Activated CD8-positive, alpha-beta memory T cell treated with anti-CD3 and anti-CD28 coated beads for 1 hour (primary cell): ENCODE measurements around the gene LGR6.

Experiments
- DNase-seq, 2 donors: peaks; one replicate each; pipeline ENCODE4 v3.0.0-alpha.2; 2020; ENCODE audit warnings: low read depth in 1 of 2; ENCODE audit errors: extremely low read depth in 1 of 2

Gene LGR6

DNA sequence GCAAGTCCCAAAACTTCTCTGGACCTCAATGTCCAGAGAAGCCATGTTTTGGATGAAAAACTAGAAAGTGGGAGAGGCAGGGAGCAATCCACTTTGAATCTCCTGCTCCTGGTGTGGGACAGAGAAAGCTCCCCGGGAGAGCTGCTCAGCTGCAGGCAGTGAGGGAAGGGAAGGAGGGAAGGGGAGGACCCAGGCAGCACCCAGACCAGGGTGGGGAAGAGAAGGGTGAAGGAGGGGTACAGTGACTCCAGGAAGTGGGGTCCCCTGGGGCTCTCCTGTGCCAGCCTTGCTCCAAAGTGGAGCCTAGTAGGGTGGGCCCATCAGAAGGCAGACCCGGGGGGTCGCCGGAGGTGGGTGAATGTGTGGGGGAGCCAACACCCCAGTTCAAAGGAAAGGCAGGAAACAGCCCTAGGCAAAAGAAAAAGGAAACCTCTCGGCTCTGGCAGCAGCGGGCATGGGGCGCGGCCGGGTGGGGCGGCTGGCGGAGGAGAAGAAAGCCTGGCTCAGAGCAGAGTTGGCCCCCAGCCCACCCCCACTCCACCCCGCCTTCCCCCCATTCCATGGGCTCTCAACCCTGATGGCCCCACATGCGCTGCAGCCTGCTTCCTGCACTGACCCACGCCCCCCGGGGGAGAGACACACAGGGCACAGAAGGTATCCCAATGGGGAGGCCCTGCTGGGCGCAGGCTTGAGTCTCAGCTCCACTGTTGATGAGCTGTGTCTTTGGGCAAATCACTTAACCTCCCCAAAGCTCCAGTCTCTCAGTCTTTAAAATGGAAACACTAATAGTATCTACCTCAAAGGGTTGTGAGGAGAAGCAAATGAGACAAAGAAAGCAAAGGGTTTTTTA lies 5.7 kb downstream of the LGR6 start:
- DNase-seq: no peak

DNA sequence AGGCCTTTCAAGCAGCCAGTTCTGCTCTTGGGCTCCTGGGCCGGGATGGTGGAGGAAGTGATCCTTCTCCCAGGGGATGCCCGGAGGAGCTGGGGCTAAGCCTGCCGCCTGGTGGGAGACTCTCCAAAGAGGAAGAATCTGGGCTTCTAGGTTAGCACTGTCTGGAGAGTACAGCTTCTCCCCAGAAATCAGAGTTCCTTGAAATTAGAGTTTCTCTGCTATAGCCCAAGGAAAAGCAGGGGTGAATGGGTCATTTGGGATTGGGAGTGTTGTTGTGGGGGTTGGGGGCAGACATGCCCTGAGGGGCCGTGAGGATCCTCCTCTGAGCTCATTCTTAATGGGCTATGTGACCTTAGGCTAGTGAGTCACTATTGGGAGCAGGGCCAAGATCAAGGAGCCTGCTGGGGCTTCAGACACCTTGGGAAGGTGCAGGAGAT lies 6.5 kb downstream of the LGR6 start:
- DNase-seq: no peak

DNA sequence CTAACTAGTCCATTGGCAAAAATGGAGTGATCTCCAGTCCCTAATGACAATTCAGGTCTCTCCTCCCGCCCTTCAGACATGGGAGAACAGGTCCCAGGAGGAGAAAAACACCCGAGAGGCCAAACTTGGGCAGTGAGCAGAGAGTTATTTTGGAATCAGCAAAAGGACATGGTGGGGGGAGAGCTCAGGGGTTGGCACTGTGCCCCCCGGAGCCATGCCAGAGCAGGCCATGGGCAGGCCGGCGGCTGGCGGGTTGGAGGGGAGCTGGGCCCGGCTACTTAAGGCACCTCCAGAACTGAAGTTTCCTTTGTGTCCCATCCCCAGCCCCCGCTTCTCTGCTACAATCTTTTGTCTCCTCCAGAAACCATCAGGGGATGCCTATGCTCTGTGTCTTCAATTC lies 7.1 kb downstream of the LGR6 start:
- no peak for DNase-seq

GRCh38 chr1:202201266-202201665 lies 7.7 kb downstream of the LGR6 start:
- no peak for DNase-seq

DNA sequence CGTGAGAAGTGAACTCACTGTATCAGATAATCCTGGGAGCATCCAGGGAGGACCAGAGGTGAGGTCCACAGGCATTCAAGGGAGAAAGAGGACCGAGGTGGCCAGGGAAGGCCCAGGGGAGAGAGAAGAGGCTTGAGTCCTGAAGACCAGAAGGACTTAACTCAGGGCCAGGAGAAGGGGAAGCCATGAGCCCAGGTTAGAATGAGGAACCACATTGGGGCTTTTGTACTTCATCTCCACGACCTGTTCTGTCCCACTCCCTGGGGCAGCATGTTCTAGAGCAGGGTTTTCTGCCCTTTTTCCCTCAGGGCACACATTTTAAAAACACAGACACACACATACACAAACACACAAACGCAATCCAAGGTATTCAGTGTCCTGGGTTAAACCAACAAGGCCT lies 8.4 kb downstream of the LGR6 start:
- no peak for DNase-seq

DNA sequence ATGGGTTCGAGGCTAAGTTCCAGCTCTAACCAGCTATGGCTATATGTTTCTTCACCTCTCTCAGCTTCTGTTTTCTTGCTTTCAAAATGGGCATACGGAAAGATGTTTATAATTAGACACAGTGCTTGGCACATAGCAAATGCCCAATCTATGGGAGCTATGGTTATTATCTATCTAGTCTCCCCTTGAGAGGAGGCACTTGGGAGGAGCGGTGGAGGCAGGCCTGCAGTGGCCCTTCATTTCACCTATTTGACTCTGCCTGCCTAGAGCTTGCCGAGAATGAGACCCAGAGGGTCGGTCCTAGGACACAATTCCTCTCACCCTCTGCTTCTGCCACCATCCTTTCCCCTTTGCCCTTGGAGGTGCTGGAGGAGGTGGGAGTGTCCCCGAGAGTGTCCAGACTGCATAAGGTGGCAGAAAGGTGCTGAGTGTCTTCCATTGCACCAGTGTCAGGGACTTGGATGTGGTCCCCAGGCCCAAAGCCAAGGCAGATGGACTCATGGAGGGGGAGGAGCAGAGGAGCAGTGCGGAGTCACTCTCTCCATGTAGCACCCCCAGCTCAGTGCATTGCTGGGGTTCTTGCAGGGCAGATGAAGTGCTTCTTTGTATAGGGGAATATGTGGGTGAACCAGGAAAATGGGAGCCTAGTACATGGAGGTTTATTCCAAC lies 9.0 kb downstream of the LGR6 start:
- DNase-seq: no peak

DNA sequence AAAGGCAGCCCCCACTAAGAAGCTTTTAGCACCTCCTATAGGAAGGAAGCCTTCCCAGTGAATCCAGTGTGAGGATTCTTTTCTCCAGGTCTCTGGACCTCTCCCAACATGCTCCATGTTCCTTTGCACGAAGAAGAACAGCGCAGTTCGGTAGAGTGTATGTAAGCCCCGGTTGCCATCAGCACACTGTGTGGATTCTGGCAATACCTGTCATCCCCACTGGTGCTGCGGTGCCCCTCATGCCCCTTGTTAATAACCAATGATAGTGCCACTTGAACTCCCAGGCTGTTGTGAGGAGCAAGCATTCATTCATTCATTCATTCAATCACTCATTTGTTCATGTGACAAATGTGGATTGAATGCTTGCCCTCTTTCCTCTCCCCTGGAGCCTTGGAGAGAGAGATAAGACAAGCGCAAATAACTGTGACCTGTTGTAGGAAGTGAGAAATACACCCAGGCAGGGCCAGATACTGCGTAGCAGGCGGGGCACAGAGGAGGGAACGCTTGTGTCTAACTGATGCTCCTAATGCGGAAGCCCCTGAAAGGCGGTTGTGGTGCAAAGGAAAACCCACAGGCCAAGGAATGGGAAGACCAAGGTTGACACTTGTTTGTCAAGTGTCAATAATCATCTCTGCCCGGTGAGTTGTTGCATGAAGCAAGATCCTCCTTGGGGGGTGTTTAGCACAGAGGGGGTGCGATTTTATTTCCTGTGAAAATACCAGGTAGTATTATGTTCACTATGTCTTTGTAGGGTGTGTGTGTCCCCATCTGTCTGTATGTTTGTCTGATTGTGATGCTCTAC lies 9.8 kb downstream of the LGR6 start:
- DNase-seq: no peak

- DNase-seq: no peak
Observed at GRCh38 chr1:202204065-202204464, 10.5 kb downstream of the LGR6 start.

- no peak for DNase-seq
Observed at GRCh38 chr1:202205523-202206190, 12.1 kb downstream of the LGR6 start.

GRCh38 chr1:202207292-202207691 lies 13.7 kb downstream of the LGR6 start:
- no peak for DNase-seq

- DNase-seq: no peak
Observed at GRCh38 chr1:202208351-202208857, 14.8 kb downstream of the LGR6 start.

GRCh38 chr1:202210385-202210784 lies 16.8 kb downstream of the LGR6 start:
- no peak for DNase-seq

GRCh38 chr1:202210969-202211368 lies 17.4 kb downstream of the LGR6 start:
- DNase-seq: no peak

DNA sequence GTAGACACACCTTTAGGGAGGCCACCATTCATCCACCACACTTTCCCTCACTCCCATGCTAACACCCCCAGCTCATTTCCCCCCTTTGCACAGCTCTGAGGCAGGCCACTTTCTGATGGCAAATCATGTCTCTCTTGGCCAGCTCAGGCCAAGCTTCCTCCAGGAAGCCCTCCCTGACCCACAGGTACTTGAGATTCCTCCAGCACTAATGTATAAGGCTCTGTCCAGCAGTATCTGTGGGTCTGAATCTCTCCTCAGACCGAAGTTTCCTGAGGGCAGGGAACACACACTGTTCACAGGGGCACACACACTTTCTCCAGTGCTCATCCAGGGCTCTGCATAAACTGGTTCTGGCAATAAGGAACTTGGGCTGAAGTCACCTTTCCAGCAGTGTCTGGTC lies 19.2 kb downstream of the LGR6 start:
- DNase-seq: no peak

GRCh38 chr1:202213361-202214088 lies 19.9 kb downstream of the LGR6 start:
- no peak for DNase-seq

- no peak for DNase-seq
Observed at GRCh38 chr1:202214089-202214843, 20.7 kb downstream of the LGR6 start.

DNA sequence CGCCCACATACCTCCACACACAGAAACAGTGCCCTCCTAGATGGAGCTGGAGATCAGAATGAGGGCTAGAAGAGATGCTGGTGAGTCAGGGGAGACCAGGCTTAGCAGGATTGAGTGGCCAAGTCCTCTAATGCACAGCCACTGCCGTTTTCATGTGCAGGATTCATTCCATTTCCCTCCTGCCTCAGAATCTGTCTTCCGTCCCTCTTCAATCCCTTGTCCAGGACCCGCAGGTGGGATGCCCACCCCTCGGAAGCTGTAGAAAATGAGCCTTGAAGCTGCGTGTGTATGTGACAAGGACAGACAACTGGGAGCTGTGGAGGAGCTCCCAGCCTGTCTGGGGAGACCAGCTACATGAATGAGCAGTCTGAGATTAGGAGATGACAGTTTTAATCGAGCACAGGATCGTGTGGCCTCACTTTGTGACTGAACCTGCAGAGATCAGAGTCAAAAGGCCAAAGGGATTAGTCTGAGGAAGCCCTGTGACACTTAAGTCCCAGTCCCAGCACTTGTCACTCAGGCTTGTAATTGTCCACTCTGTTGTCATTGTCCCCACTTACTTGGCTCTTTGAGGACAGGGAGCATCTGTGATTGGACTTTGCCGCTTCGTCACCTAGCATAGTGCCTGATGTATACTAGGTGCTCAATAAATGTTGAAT lies 22.0 kb downstream of the LGR6 start:
- no peak for DNase-seq

GRCh38 chr1:202216691-202217090 lies 23.1 kb downstream of the LGR6 start:
- no peak for DNase-seq

DNA sequence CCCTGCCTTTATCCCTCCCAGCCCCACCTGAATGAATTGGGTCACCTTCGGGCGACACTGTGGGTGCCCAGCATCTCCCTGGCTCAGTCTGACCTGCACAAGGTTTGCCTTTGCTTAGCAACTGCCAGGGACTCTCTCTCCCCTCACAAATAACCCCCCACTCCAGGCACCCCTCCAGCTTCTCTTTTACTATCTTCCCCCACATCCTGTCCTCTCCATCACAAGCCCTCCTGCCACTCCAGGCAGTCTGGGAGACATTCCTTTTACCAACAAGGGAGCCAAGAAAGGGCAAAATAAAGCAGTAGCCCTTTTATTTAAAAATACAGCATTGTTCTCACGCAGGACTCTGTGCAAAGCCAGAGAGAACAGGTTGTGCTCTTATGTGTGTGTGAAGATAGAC lies 23.9 kb downstream of the LGR6 start:
- no peak for DNase-seq
